ENCODE measurements around the gene OAF.

The OAF gene

DNA sequence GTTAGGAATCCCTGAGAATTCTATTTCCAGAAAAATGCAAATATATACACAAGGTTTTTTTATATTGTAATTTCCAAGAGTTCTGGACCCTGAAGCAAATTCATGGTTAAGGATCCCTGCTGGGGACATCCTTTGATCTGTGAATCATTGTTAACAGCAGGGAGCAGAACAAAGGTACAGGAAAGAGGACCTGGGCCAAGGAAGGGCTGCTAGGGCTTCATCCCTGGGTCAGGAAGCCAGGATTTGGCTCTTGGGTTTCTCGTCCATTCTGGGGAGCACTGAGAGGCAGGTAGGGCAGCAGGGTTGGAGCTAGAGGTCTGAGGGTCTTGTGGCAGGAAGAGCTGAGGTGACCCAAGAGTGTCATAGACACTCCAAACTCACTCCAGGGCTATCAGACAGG lies 10.2 kb upstream of the OAF start:
- TF ChIP-seq, protein P1, sequence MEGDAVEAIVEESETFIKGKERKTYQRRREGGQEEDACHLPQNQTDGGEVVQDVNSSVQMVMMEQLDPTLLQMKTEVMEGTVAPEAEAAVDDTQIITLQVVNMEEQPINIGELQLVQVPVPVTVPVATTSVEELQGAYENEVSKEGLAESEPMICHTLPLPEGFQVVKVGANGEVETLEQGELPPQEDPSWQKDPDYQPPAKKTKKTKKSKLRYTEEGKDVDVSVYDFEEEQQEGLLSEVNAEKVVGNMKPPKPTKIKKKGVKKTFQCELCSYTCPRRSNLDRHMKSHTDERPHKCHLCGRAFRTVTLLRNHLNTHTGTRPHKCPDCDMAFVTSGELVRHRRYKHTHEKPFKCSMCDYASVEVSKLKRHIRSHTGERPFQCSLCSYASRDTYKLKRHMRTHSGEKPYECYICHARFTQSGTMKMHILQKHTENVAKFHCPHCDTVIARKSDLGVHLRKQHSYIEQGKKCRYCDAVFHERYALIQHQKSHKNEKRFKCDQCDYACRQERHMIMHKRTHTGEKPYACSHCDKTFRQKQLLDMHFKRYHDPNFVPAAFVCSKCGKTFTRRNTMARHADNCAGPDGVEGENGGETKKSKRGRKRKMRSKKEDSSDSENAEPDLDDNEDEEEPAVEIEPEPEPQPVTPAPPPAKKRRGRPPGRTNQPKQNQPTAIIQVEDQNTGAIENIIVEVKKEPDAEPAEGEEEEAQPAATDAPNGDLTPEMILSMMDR (IDR thresholded peaks at IDR 0.05; ENCODE audit: low read depth, low read length, missing control alignments), result no peak
- H3K4me3 ChIP-seq (ENCODE audit: low read depth, low read length), result no peak overlapping the region
- in situ Hi-C loops (cut with HindIII; ENCODE audit: low sequenced_read_pairs), result no loop called here
- peak; percentile 58 for DNase-seq (ENCODE audit: low read depth)

DNA sequence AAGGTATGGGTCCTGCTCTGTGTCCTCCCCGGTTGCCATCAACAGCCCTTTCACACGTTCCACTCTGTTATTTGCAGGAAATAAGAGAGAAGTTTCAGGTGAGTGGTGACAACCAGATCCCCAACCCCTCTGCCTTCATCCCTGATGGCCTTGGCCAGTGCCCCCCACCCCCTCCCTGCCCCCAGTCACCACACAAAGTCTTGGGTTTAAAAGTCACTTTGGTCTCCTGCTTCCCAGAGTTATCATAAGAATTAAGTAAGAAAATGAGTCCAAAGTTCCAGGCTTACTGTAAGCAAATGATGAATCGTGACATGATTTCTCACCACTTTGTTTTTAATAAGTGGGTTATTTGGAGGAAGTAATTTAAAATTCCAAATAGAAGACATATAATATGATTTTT lies 9.2 kb upstream of the OAF start:
- H3K4me3 ChIP-seq (ENCODE audit: low read depth, low read length), result no peak overlapping the region
- in situ Hi-C loops (cut with HindIII; ENCODE audit: low sequenced_read_pairs), result no loop called here
- TF ChIP-seq, protein P1 (IDR thresholded peaks at IDR 0.05; ENCODE audit: low read depth, low read length, missing control alignments), result no peak
- no peak for DNase-seq (ENCODE audit: low read depth)

DNA sequence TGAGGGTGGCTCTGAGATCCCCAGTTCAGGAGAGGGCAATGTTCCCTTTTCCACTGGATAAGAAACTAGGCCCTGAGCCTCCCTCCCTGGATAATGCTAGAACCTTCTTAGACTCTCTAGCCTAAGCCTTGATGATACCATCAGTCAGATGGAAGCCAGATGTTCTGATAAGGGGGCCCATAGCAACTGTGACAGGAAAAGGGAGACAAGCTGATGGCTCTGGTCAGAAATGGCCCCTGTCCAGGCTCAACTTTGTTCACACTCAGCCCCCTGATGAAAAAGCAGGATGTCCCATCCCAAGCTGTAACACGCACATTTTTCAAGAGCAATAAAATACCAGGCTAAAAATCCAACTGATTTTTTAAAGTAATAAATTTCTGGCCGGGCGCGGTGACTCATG lies 7.2 kb upstream of the OAF start:
- TF ChIP-seq, protein P1 (IDR thresholded peaks at IDR 0.05; ENCODE audit: low read depth, low read length, missing control alignments), result no peak
- H3K4me3 ChIP-seq (ENCODE audit: low read depth, low read length), result no peak overlapping the region
- in situ Hi-C loops (cut with HindIII; ENCODE audit: low sequenced_read_pairs), result no loop called here
- no peak for DNase-seq (ENCODE audit: low read depth)

DNA sequence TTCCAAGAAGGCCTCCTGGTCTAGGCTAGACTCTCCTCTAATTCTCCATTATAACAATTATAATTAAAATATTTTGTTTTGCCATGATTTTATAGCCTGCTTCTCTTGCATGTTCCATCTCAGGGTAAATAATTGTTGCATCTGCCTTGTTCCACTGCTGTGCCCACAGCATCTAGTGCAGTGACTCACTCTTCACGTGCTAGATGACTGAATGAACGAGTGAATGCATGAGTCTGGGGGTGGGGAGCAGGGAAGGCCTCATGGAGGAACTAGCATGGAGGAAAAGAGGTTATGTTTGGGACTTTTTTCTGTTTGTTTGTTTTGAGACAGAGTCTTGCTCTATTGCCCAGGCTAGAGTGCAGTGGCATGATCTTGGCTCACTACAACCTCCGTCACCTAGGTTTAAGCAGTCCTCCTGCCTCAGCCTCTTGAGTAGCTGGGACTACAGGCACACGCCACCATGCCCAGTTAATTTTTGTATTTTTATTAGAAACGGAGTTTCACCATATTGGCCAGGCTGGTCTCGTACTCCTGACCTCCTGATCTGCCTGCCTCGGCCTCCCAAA lies 5.2 kb upstream of the OAF start:
- TF ChIP-seq, protein P1 (IDR thresholded peaks at IDR 0.05; ENCODE audit: low read depth, low read length, missing control alignments), result no peak
- peak; percentile 24 for DNase-seq (ENCODE audit: low read depth)
- no peak overlapping the region for H3K4me3 ChIP-seq (ENCODE audit: low read depth, low read length)
- in situ Hi-C loops (cut with HindIII; ENCODE audit: low sequenced_read_pairs), result no loop called here

DNA sequence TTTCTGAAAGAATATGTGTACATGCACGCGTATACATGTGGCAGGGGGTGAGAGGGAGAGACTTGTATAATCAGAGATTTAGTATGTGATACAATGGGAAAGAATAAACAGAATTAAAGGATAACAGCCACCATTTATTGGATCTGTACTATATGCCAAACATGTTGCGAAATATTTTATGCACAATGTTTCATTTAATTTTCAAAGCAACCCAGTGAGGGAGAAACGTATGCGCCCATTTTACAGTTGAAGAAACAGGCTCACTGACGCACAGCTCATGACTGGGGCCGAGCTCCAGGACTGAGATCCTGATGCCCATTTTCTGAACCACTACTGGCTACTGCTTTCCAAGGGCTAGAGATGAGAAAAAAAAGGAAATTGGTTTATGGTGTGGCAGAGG lies 3.3 kb upstream of the OAF start:
- in situ Hi-C loops (cut with HindIII; ENCODE audit: low sequenced_read_pairs), result no loop called here
- no peak overlapping the region for H3K4me3 ChIP-seq (ENCODE audit: low read depth, low read length)
- TF ChIP-seq, protein P1 (IDR thresholded peaks at IDR 0.05; ENCODE audit: low read depth, low read length, missing control alignments), result no peak
- DNase-seq (ENCODE audit: low read depth), result no peak

DNA sequence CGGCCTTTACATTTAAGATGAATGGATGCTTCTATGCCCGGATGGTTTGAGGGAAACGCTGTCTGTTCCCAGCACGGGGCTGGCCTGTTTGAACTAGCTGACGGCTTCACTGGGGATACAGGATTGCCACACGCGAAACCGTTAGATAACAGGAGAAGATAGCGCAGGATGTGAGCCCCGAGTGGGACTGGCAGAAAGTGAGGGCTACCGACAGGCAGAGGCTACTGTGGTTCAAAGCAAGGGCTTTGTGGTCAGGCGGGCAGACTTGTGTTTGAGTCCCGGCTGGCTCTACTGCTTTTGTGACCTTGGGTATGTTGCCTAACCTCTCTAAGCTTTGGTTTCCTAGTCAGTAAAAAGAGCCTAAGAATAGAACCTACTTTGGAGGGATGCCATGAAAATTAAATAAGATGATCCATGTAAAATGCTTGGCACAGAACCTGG lies 2.8 kb upstream of the OAF start:
- TF ChIP-seq, protein P1 (IDR thresholded peaks at IDR 0.05; ENCODE audit: low read depth, low read length, missing control alignments), result no peak
- in situ Hi-C loops (cut with HindIII; ENCODE audit: low sequenced_read_pairs), result no loop called here
- no peak for DNase-seq (ENCODE audit: low read depth)
- H3K4me3 ChIP-seq (ENCODE audit: low read depth, low read length), result no peak overlapping the region

Measured in astrocyte of the cerebellum (primary cell).